GM23338 (cell line): Measurements from ENCODE around the gene NDUFS5. TPM values are rescaled to one million over a fixed set of nuclear protein-coding genes. Genes with fewer than 3 reads are reported as not detected.
A peak's percentile ranks its signal among the peaks of the same experiment; 100 is the strongest.

Experiments used
- ATAC-seq: fragments of 200-7000 bp; cut with Tn5 transposase; 3 replicates; pipeline ENCODE4 v1.9.1; 2020
- DNase-seq: peaks from one replicate; pipeline ENCODE4 v3.0.0-alpha.2; 2015; ENCODE audit warnings: low spot score
- H2AFZ ChIP-seq: fragments of 200-600 bp; sonication (generic); 2 replicates; pipeline ENCODE4 v1.8.0; 2016; ENCODE audit warnings: antibody characterized with exemption, mild to moderate bottlenecking, moderate library complexity
- H3F3A ChIP-seq: fragments of 200-600 bp; sonication (generic); replicated peaks from 2 replicates; pipeline ENCODE4 v1.8.0; 2017; ENCODE audit warnings: antibody characterized with exemption, mixed run types, low read depth
- H3K27ac ChIP-seq: fragments of 200-600 bp; sonication (generic); 2 replicates; pipeline ENCODE4 v1.6.1; 2016; ENCODE audit warnings: low read depth
- H3K27me3 ChIP-seq: fragments of 200-600 bp; sonication (generic); 2 replicates; pipeline ENCODE4 v1.8.0; 2016; ENCODE audit warnings: mild to moderate bottlenecking, mixed run types, moderate library complexity; ENCODE audit not compliant: insufficient read depth
- H3K36me3 ChIP-seq: fragments of 200-600 bp; sonication (generic); 2 replicates; pipeline ENCODE4 v1.8.0; 2016; ENCODE audit warnings: mild to moderate bottlenecking; ENCODE audit not compliant: insufficient read depth
- H3K4me1 ChIP-seq: fragments of 200-600 bp; sonication (generic); 2 replicates; pipeline ENCODE4 v1.8.0; 2016; ENCODE audit warnings: mild to moderate bottlenecking, moderate library complexity; ENCODE audit not compliant: insufficient read depth
- H3K4me2 ChIP-seq: fragments of 200-600 bp; sonication (generic); 2 replicates; pipeline ENCODE4 v1.7.1; 2017; ENCODE audit warnings: mixed run types
- H3K4me3 ChIP-seq: fragments of 200-600 bp; sonication (generic); 2 replicates; pipeline ENCODE4 v1.6.1; 2016; ENCODE audit warnings: mixed run types
- H3K79me2 ChIP-seq: fragments of 200-600 bp; sonication (generic); replicated peaks from 2 replicates; pipeline ENCODE4 v1.8.0; 2017; ENCODE audit warnings: mild to moderate bottlenecking; ENCODE audit not compliant: insufficient read depth
- H3K9me2 ChIP-seq: fragments of 200-600 bp; sonication (generic); 2 replicates; pipeline ENCODE4 v1.8.0; 2017; ENCODE audit not compliant: insufficient read depth
- H4K20me1 ChIP-seq: fragments of 200-600 bp; sonication (generic); replicated peaks from 2 replicates; pipeline ENCODE4 v1.8.0; 2017; ENCODE audit warnings: mild to moderate bottlenecking; ENCODE audit not compliant: insufficient read depth
- H3K27ac Mint-ChIP-seq: 2 replicates; pipeline ENCODE4 v1.8.0; 2020; ENCODE audit warnings: inconsistent platforms, mild to moderate bottlenecking, moderate library complexity, mixed read lengths
- H3K27me3 Mint-ChIP-seq: 3 replicates; pipeline ENCODE4 v1.8.0; 2022; ENCODE audit warnings: low read depth, mild to moderate bottlenecking, moderate library complexity, mixed read lengths, inconsistent platforms; ENCODE audit not compliant: insufficient read depth, poor library complexity
- H3K36me3 Mint-ChIP-seq: 3 replicates; pipeline ENCODE4 v1.8.0; 2021; ENCODE audit warnings: low read depth, mild to moderate bottlenecking, inconsistent platforms, moderate library complexity, mixed read lengths
- H3K4me1 Mint-ChIP-seq: 3 replicates; pipeline ENCODE4 v1.8.0; 2020; ENCODE audit warnings: mild to moderate bottlenecking, inconsistent platforms, mixed read lengths
- H3K4me3 Mint-ChIP-seq: 3 replicates; pipeline ENCODE4 v1.8.0; 2021; ENCODE audit warnings: moderate library complexity, mild to moderate bottlenecking, inconsistent platforms, mixed read lengths
- H3K9me3 Mint-ChIP-seq: 3 replicates; pipeline ENCODE4 v1.8.0; 2020; ENCODE audit warnings: moderate library complexity, mild to moderate bottlenecking, inconsistent platforms, mixed read lengths
- CREB1 ChIP-seq: fragments of 250-450 bp; sonication (Bioruptor Pico); IDR thresholded peaks from 2 replicates; pipeline ENCODE4 v1.5.0; 2020; ENCODE audit warnings: low read depth, mild to moderate bottlenecking, moderate library complexity
- EZH2 ChIP-seq: fragments of 200-600 bp; sonication (generic); IDR thresholded peaks from one replicate; pipeline ENCODE4 v1.8.0; 2017; ENCODE audit warnings: antibody characterized with exemption, mild to moderate bottlenecking, low read depth; ENCODE audit not compliant: unreplicated experiment
- NANOG ChIP-seq: IDR thresholded peaks from 2 replicates; pipeline ENCODE4 v1.6.1; 2016; ENCODE audit warnings: antibody characterized with exemption, borderline replicate concordance
- POLR2AphosphoS5 ChIP-seq: IDR thresholded peaks from 2 replicates; pipeline ENCODE4 v1.6.1; 2016; ENCODE audit warnings: antibody characterized with exemption, low read depth
- REST ChIP-seq: IDR thresholded peaks from one replicate; pipeline ENCODE4 v1.6.1; 2018; ENCODE audit warnings: antibody characterized with exemption; ENCODE audit not compliant: unreplicated experiment
- STAT1 ChIP-seq: IDR thresholded peaks from one replicate; pipeline ENCODE4 v1.6.1; 2016; ENCODE audit warnings: antibody characterized with exemption; ENCODE audit not compliant: unreplicated experiment
- ZNF114 ChIP-seq: fragments of 250-450 bp; sonication (Bioruptor Pico); IDR thresholded peaks from 2 replicates; pipeline ENCODE4 v1.5.0; 2020; ENCODE audit warnings: mild to moderate bottlenecking, moderate library complexity
- ZNF331 ChIP-seq: fragments of 250-450 bp; sonication (Bioruptor Pico); IDR thresholded peaks from 2 replicates; pipeline ENCODE4 v1.5.0; 2020; ENCODE audit warnings: low read depth, mild to moderate bottlenecking, moderate library complexity
- ZNF462 ChIP-seq: fragments of 250-450 bp; sonication (Bioruptor Pico); IDR thresholded peaks from 2 replicates; pipeline ENCODE4 v1.5.0; 2020; ENCODE audit warnings: mild to moderate bottlenecking, moderate library complexity
- polyA plus RNA-seq: library from polyadenylated mRNA; unstranded; fragments of >200 nt; fragmentation: Nextera tagmentation; extraction: Ambion mirVana; gene quantifications from 2 replicates; pipeline ENCODE4 v1.2.1, GENCODE V29; 2016
- total RNA-seq: library from RNA; depleted of rRNA; stranded (reverse); fragments of >200 nt; shearing (Covaris generic); gene quantifications from 2 replicates; pipeline ENCODE4 v1.2.3, GENCODE V29; 2014

The NDUFS5 gene
- total and polyA plus RNA-seq, 2 experiments from 2014 or later: 532 to 2,534 TPM

GRCh38 chr1:39003794-39004193 is 22.4 kb upstream of the NDUFS5 start:
- peaks cover 35% of the 10 kb centered on the region for H4K20me1 ChIP-seq
- Mint-ChIP-seq H3K27me3 (peaks cover 19% of the 10 kb centered on the region), H3K9me3 (no peaks in the 10 kb centered on the region), H3K4me1 (peaks cover 73% of the 10 kb centered on the region), H3K27ac (peak overlapping the region; percentile 82), H3K36me3 (peaks cover 99% of the 10 kb centered on the region), H3K4me3 (no peak overlapping the region)
- ATAC-seq (no peak), DNase-seq (no peak)
- H3K36me3 ChIP-seq: peaks cover 64% of the 10 kb centered on the region
- H3K79me2 ChIP-seq: peaks cover 39% of the 10 kb centered on the region
- H2AFZ ChIP-seq: no peak overlapping the region
- H3K4me1 ChIP-seq: peaks cover 83% of the 10 kb centered on the region
- peak overlapping the region; percentile 90 for H3K27ac ChIP-seq
- no peaks in the 10 kb centered on the region for H3K27me3 ChIP-seq
- TF ChIP-seq NANOG: no peak
- no peak for TF ChIP-seq EZH2
- TF ChIP-seq STAT1: no peak
- no peak for TF ChIP-seq ZNF462 (CRISPR knock-in tag)
- TF ChIP-seq CREB1 (CRISPR knock-in tag): no peak
- TF ChIP-seq ZNF331: no peak
- TF ChIP-seq POLR2AphosphoS5: no peak
- no peak overlapping the region for H3K4me2 ChIP-seq
- peaks cover 34% of the 10 kb centered on the region for H3F3A ChIP-seq
- H3K9me2 ChIP-seq: no peaks in the 10 kb centered on the region
- H3K4me3 ChIP-seq: no peak overlapping the region

- Histone ChIP-seq H4K20me1 (peaks cover 18% of the 10 kb centered on the region), H3K9me2 (no peaks in the 10 kb centered on the region), H3K4me3 (no peak overlapping the region), H3K36me3 (peaks cover 50% of the 10 kb centered on the region), H3K27ac (peak overlapping the region; percentile 85; the same call in 1 of the 2 replicates), H3K79me2 (peaks cover 21% of the 10 kb centered on the region), H2AFZ (no peak overlapping the region), H3K4me1 (peaks cover 58% of the 10 kb centered on the region), H3K4me2 (no peak overlapping the region), H3F3A (peaks cover 22% of the 10 kb centered on the region), H3K27me3 (no peaks in the 10 kb centered on the region)
- Mint-ChIP-seq H3K27me3 (peaks cover 20% of the 10 kb centered on the region), H3K4me1 (peaks cover 54% of the 10 kb centered on the region), H3K4me3 (no peak overlapping the region), H3K9me3 (no peaks in the 10 kb centered on the region), H3K27ac (peak overlapping the region; percentile 24; the same call in 1 of the 2 replicates), H3K36me3 (peaks cover 97% of the 10 kb centered on the region)
- no peak for DNase-seq
- no peak for ATAC-seq
- TF ChIP-seq NANOG (no peak), REST (no peak), ZNF114 (CRISPR knock-in tag) (no peak)
Observed at GRCh38 chr1:39006287-39006686, 19.9 kb upstream of the NDUFS5 start.
